Neural progenitor cell (in vitro differentiated cells): ENCODE data around the gene C11orf98.

Experiments used
- CTCF ChIP-seq: fragments of 200-600 bp; sonication (generic); IDR thresholded peaks from 2 replicates; pipeline ENCODE4 v1.5.1; 2017; ENCODE audit warnings: antibody characterized with exemption, mild to moderate bottlenecking
- EZH2 ChIP-seq: fragments of 200-600 bp; sonication (generic); IDR thresholded peaks from 2 replicates; pipeline ENCODE4 v1.6.1; 2017; ENCODE audit warnings: antibody characterized with exemption, mild to moderate bottlenecking, moderate library complexity
- EZH2phosphoT487 ChIP-seq: fragments of 200-600 bp; sonication (generic); IDR thresholded peaks from 2 replicates; pipeline ENCODE4 v1.6.1; 2017; ENCODE audit warnings: antibody characterized with exemption

GRCh38 chr11:62677156-62677555 is 12.1 kb upstream of the C11orf98 start:
- TF ChIP-seq CTCF (no peak), EZH2phosphoT487 (no peak), EZH2 (no peak)
